ENCODE measurements around the gene PLCL1. TPM values are rescaled to one million over a fixed set of nuclear protein-coding genes. Genes with fewer than 3 reads are reported as not detected.

PLCL1 gene
- total RNA-seq = 1.6 and 3.2 TPM in 2 replicates

DNA sequence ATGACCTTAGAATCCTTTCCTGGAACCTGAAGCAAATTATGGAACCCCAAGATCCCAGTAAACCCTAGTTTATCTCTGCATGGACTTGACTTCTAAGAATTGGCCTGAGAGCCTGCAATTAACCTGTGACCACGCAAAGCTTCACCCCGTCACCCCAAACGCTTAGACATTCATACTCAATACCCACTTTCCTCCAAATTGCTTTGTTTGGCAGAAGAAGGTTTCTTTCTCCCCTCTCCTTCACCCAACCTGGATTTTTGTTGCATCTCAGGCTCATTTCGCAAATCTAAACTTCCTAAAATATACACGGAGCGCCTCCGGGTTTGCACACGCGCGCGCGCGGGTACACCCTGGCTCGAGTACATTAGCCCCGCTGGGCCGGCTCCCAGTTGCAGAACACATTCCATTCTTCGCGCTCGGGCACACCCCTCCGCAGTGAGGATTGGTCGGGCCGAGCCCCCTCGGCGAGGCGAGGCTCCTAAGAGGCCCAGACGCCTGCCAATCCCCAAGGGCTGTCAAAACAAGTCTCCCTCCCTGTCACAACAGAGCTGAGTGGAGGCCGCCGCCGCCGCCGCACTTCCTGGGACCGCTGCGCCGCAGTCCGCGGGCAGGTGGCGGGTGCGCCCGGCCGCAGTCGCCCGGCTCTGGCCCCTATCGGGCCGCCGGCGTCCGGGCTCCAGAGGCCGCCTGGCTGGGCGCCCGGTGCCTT, at the start of gene PLCL1:
Gene PLCL1, plus strand, starts transcription at position 545 of the 709 bp plus-strand sequence.

GRCh38 chr2:197784956-197785941, 19.1 kb upstream of the PLCL1 start, which contains the start of gene BOLL:
BOLL (minus strand) TSS chr2:197785319; CDS start chr2:197781850, 3,469 bp downstream.

Other genes with a start within 250 kb of the PLCL1 start
- gene RFTN2, start 129.0 kb upstream of the PLCL1 start, total RNA-seq = 10.4 and 17.5 TPM in 2 replicates
- gene MARS2, start 99.2 kb upstream of the PLCL1 start, total RNA-seq = 3.9 and 4.2 TPM in 2 replicates
- gene BOLL, start 19.3 kb upstream of the PLCL1 start, total RNA-seq = not detected in 2 replicates